Measurements from ENCODE around the gene MLF2.

The MLF2 gene

DNA sequence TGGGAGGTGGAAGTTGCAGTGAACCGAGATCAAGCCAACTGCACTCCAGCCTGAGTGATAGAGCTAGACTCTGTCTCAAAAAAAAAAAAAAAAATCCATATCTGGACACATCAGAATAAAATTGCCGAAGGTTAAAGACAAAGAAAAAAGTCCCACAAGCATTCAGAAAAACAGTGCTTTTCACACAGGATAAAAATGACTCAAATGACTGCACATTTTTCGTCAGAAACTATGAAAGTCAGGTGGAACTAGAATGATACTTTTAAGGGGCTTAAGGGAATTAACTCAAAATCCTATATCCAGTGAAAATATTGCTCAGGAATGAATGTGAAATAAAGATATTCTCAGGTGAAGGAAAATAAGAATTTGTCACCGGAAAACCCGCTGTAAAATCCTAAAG, 16.2 kb downstream of the MLF2 start:
- TF ChIP-seq, protein P1, sequence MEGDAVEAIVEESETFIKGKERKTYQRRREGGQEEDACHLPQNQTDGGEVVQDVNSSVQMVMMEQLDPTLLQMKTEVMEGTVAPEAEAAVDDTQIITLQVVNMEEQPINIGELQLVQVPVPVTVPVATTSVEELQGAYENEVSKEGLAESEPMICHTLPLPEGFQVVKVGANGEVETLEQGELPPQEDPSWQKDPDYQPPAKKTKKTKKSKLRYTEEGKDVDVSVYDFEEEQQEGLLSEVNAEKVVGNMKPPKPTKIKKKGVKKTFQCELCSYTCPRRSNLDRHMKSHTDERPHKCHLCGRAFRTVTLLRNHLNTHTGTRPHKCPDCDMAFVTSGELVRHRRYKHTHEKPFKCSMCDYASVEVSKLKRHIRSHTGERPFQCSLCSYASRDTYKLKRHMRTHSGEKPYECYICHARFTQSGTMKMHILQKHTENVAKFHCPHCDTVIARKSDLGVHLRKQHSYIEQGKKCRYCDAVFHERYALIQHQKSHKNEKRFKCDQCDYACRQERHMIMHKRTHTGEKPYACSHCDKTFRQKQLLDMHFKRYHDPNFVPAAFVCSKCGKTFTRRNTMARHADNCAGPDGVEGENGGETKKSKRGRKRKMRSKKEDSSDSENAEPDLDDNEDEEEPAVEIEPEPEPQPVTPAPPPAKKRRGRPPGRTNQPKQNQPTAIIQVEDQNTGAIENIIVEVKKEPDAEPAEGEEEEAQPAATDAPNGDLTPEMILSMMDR (conservative IDR thresholded peaks at IDR 0.05; ENCODE audit: low read depth) = no peak
- ChIA-PET POLR2A (ENCODE audit: low non-redundant PET) (interaction anchor here (1.0 kb wide), 1 partner anchor 17 kb away, joined by 4 read pairs; the partner anchor contains the start of gene MLF2), CTCF (no interaction called here)
- peak overlapping the region; percentile 85 for H3K27ac ChIP-seq
- DNase-seq (ENCODE audit: low spot score) = no peak

DNA sequence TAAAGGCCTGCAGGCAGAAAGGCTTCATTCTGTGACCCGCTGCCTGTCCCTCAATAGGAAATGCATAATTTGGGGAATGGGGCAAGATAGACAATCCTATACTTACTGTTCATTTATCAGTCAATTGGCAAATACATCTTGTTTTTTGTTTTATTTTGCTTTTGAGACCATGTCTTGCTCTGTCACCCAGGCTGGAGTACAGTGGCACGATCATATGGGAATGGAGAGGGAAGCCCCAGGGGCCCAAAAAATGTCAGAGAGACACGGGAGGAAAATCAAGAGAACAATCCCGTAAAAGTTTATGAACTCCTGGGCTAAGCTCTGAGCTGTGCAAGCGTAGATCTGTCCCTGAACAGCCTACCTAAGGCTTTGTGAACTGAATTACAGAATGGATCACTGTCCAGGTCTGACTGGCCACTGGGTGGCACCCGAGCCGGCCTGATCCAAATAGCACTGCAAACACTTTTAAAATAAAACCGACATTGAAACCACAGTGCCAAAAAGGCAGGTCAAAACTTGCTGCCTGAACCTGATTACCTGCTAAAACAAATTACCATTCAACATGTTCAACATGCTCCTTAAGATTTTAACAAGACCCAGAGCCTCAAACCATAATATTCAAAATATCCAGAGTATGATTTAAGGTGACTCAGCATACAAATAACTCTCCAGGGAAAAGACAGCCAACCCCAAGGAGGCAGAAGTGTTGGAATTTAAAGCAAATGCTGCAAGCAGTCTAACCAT, 17.3 kb downstream of the MLF2 start:
- ChIA-PET POLR2A (ENCODE audit: low non-redundant PET) (interaction anchor here (1.0 kb wide), 1 partner anchor 18 kb away, joined by 4 read pairs; the partner anchor contains the start of gene MLF2), CTCF (interaction anchor here (0.5 to 1.4 kb wide), 5 partner anchors 12 to 136 kb away, joined by 3 to 5 read pairs (median 3); partner anchors contain the start of genes COPS7A and MLF2)
- H3K27ac ChIP-seq = peak overlapping the region; percentile 85
- DNase-seq (ENCODE audit: low spot score) = peak; percentile 72
- TF ChIP-seq, protein P1 (conservative IDR thresholded peaks at IDR 0.05; ENCODE audit: low read depth) = peak; percentile 66

DNA sequence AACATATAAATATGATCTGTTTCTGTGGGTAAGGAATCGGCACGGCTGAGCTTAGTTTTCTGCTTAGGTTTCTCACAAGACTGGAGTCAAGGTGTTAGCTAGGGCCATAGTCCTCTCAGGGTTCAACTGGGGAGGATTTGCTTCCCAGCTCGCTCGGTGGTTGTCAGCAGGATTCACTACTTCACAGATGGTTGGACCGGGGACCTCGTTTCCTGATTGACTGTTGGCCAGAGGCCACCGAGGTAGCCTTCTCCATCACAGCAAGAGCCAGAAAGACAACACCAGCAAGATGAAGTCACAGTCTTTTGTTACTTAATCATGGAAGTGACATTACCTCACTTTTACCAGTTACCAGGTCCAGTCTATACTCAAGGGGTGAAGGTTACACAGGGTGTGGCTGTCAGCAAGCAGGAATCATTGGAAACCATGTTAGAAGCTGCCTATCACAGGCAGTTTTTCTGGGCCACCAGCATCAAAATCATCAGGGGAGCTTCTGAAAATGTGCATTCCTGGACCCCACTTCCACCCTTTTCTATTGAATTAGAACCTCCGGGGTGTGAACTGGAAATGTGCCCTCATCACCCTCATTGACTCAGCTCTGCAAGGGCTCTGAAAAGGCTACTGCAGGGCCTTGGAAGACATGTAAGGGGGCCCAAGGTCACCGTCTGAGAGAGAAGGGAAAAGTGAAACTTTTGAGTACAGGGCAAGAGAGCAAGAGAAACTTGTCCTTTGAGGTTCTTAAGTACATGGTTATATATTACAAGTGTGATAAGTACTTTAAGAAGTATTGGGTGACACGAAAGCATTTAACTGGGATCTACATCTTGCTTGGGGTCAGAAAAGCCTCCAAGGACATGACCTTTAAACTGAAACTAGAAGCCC, 18.2 kb downstream of the MLF2 start:
- DNase-seq (ENCODE audit: low spot score) = no peak
- peak overlapping the region; percentile 16; the same call in 1 of the 2 replicates for H3K27ac ChIP-seq
- ChIA-PET CTCF (interaction anchor here (0.5 to 1.5 kb wide), 9 partner anchors 11 to 135 kb away, joined by 3 to 5 read pairs (median 3); partner anchors contain the start of genes COPS7A and MLF2), POLR2A (ENCODE audit: low non-redundant PET) (no interaction called here)
- TF ChIP-seq, protein P1 (conservative IDR thresholded peaks at IDR 0.05; ENCODE audit: low read depth) = no peak

DNA sequence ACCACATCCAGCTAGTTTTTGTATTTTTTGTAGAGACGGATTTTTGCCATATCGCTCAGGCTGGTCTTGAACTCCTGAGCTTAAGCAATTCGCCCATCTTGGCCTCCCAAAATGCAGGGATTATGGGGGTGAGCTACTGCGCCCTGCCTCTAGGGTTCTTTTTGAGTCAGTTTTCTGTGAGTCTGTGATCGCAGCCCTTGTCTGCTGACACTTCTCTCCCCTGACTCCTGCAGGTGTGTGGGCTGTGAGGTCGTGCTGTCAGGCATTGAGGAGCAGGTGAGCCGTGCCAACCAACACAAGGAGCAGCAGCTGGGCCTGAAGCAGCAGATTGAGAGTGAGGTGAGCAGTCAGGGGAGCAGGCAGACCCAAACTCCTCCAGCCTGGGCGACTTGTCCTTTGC, 22.8 kb downstream of the MLF2 start:
- TF ChIP-seq, protein P1 (conservative IDR thresholded peaks at IDR 0.05; ENCODE audit: low read depth) = no peak
- no peak overlapping the region for H3K27ac ChIP-seq
- no peak for DNase-seq (ENCODE audit: low spot score)
- ChIA-PET CTCF (interaction anchor here (0.7 kb wide), 1 partner anchor 26 kb away, joined by 4 read pairs; no protein-coding TSS in a partner anchor), POLR2A (ENCODE audit: low non-redundant PET) (no interaction called here)

DNA sequence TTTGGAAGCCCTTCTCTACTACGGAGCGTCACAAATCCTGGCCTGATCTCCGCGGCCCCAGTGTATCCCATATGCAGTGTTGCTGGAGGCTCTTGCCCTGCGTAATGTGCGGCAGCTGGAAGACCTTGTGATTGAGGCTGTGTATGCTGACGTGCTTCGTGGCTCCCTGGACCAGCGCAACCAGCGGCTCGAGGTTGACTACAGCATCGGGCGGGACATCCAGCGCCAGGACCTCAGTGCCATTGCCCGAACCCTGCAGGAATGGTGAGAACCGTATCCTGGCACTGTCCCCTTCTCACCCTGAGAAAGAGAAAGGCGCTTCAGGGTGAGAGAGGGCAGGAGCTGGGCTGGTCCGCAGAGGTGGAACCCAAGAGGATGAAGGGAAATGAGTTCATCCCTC, 23.8 kb downstream of the MLF2 start:
- no peak for DNase-seq (ENCODE audit: low spot score)
- TF ChIP-seq, protein P1 (conservative IDR thresholded peaks at IDR 0.05; ENCODE audit: low read depth) = no peak
- CTCF ChIA-PET = interaction anchor here (0.7 kb wide), 1 partner anchor 383 kb away, joined by 3 read pairs; no protein-coding TSS in a partner anchor
- no peak overlapping the region for H3K27ac ChIP-seq
- POLR2A ChIA-PET (ENCODE audit: low non-redundant PET) = no interaction called here

DNA sequence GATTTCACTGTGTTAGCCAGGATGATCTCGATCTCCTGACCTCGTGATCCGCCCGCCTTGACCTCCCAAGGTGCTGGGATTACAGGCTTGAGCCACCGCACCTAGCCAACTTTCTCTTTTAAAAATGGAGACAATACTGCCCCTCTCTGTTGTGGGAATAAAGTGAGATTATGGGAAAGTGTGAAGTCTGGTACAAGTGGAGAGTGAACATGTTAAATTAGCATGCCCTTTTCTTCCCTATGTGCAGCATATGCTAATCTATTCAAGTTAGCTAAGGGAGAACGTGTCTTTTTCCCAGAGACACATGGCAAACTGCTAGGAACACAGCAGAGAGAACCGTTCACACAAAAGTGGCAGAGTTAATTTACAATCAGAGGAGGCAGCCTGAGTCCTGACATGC, 27.6 kb downstream of the MLF2 start:
- H3K27ac ChIP-seq = peak overlapping the region; percentile 84
- ChIA-PET CTCF (interaction anchor here (0.5 to 0.7 kb wide), 2 partner anchors 26 to 508 kb away, joined by 3 to 4 read pairs; no protein-coding TSS in a partner anchor), POLR2A (ENCODE audit: low non-redundant PET) (interaction anchor here (0.7 kb wide), 1 partner anchor 127 kb away, joined by 3 read pairs; no protein-coding TSS in a partner anchor)
- DNase-seq (ENCODE audit: low spot score) = no peak
- TF ChIP-seq, protein P1 (conservative IDR thresholded peaks at IDR 0.05; ENCODE audit: low read depth) = no peak

Data from RWPE1 (cell line).